ENCODE measurements around the gene KCNQ5.

Gene KCNQ5

DNA sequence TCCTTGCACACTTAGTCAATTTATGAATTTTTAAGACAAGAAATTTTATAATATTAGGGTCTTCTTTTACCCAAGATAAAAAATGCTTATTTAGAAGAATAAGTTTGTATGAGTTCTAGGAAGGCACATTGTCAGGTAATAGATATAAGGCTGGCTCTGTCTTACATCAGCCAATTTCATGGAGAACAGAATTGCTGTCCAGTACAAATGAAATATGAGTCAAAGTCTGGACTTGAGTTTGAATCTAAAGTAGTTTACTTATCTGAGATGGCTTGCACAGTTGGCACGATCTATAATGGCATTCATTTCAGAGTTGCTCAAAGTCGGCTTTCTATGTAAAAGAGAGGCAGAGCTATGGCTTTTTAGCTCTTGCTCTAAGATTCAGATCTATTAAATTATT is 228.2 kb downstream of the KCNQ5 start:
- H3K4me3 ChIP-seq = no peak overlapping the region
- H3K4me1 ChIP-seq = no peaks in the 10 kb centered on the region
- no peaks in the 10 kb centered on the region for H3K9me3 ChIP-seq
- no peak for DNase-seq (ENCODE audit: low spot score in 2 of 2)
- in situ Hi-C loops (cut with MboI; ENCODE audit: low sequenced_read_pairs) = no loop called here
- no peaks in the 10 kb centered on the region for H3K36me3 ChIP-seq (replicated peaks)
- H3K27me3 ChIP-seq (ENCODE audit: low read depth) = no peaks in the 10 kb centered on the region

DNA sequence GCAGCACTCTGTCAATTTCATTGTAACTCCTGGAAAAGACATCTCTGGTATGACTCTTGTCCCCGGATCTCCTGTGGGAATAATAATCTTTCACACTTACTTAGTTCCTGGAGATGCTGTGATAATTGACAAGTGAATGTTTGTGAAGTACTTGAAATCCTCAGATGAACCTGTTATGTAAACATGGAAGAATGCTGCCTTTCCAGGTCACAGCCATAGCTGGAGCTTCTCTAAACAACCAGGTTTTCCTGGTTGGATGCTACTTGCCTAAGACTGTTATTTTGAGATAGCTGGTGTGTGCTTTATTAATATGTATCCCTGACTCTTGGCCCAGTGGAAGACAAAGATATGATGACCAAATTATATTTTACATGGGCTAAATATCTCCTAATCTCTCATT is 228.6 kb downstream of the KCNQ5 start:
- no peak for DNase-seq (ENCODE audit: low spot score in 2 of 2)

DNA sequence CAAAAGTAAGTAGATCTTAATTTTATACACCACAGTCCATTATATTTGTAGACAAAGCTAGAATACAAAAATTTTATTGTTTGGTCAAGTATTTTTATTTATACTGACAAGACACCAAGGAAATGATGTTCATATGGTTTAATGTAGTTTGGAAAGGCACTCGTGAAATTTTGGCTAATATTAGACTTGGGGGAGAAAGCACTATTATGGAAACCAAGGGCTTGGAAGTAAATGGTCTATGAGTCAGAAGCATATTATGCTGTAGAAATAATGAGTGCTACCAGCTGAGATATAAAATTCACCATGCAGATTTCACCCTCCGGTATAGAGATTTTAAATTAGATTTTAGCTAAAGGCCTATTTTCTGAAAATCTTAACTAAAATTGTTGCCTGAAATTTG is 233.6 kb downstream of the KCNQ5 start:
- no peak for DNase-seq (ENCODE audit: low spot score in 2 of 2)
- H3K4me1 ChIP-seq = no peaks in the 10 kb centered on the region
- no peaks in the 10 kb centered on the region for H3K27me3 ChIP-seq (ENCODE audit: low read depth)
- H3K36me3 ChIP-seq (replicated peaks) = no peaks in the 10 kb centered on the region
- H3K9me3 ChIP-seq = no peaks in the 10 kb centered on the region
- in situ Hi-C loops (cut with MboI; ENCODE audit: low sequenced_read_pairs) = no loop called here
- H3K4me3 ChIP-seq = no peak overlapping the region

More for the DNA sequence above, 228.6 kb downstream of the KCNQ5 start:
- no peaks in the 10 kb centered on the region for H3K27me3 ChIP-seq (ENCODE audit: low read depth)
- no peaks in the 10 kb centered on the region for H3K9me3 ChIP-seq
- no peaks in the 10 kb centered on the region for H3K36me3 ChIP-seq (replicated peaks)
- no peak overlapping the region for H3K4me3 ChIP-seq
- in situ Hi-C loops (cut with MboI; ENCODE audit: low sequenced_read_pairs) = no loop called here
- no peaks in the 10 kb centered on the region for H3K4me1 ChIP-seq

DNA sequence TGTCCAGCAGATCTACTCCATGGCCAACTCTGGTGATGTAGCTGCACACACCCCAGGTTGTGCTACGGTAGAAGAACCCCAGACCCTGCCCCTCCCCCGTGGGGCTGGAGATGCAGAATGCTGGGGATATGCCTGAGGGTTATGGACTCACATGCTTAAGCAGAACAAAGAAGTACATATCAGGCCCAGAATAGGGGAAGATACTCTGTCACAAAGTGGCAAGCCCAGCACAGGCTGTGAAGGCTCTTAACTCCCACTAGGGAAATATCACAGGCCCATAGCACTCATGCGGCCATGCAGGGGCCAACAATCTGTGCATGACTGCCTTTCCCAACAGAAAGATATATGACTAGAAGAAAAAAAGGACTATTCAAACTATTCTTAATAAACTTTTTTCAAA is 234.9 kb downstream of the KCNQ5 start:
- Histone ChIP-seq H3K27me3 (ENCODE audit: low read depth) (no peaks in the 10 kb centered on the region), H3K4me1 (no peaks in the 10 kb centered on the region), H3K9me3 (no peaks in the 10 kb centered on the region), H3K4me3 (no peak overlapping the region), H3K36me3 (replicated peaks) (no peaks in the 10 kb centered on the region)
- DNase-seq (ENCODE audit: low spot score in 2 of 2) = no peak
- in situ Hi-C loops (cut with MboI; ENCODE audit: low sequenced_read_pairs) = no loop called here

DNA sequence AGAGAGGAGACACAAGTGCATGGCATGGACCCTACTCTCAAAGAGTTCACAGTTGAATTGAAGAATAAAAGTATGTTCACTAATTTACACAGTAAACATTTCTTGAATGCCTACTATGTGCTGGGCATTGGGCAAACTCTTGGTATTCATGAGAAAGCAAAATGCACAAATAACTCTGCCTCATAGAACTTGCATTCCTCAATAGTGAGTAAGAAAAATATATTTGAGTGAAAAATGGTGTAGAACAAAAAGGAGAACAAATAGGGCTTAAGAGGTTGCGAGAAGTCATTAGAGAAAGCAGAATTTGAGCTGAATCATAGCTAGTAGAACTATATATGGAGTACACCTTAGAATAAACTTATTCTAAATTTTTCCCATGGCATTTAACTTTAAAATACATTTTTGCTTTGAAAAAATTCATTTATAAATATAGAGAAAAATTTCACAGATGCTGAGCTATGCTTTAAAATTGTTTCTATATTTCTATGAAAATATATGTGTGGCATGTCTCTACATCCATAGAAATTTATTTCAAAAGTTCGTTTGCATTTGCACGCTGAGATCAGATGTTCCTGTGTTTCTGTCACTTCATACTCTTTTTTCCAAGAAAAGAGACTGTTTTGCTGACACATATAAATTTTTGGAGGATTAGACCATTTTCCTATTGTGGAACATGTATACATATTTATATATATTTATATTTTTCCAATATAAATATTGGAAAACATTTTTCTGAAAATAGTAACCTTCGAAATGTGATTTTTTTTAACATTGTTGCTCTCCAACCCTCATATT is 236.1 kb downstream of the KCNQ5 start:
- Histone ChIP-seq H3K4me1 (no peaks in the 10 kb centered on the region), H3K36me3 (replicated peaks) (no peaks in the 10 kb centered on the region), H3K9me3 (no peaks in the 10 kb centered on the region), H3K4me3 (no peak overlapping the region), H3K27me3 (ENCODE audit: low read depth) (no peaks in the 10 kb centered on the region)
- DNase-seq (ENCODE audit: low spot score in 2 of 2) = no peak
- in situ Hi-C loops (cut with MboI; ENCODE audit: low sequenced_read_pairs) = no loop called here

DNA sequence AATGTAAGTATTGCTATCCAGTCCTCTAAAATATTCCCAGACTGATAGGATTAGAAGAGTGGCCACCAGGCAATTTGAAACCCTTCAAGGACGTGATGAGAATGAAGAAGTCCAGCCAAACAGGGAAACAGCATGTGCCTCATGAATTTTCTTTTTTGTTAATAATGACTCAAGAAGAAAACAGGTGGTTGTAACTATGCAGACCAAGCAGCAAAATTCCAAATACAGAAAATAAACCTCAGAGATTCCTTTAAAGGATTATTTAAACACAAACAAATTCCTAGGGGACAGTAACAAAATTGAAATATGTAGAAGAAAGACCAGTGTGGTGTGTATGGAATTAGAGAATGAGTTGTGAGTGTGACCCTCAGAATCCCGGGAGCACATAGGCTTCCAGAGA is 239.2 kb downstream of the KCNQ5 start:
- Histone ChIP-seq H3K36me3 (replicated peaks) (no peaks in the 10 kb centered on the region), H3K9me3 (no peaks in the 10 kb centered on the region), H3K4me3 (no peak overlapping the region), H3K4me1 (no peaks in the 10 kb centered on the region), H3K27me3 (ENCODE audit: low read depth) (no peaks in the 10 kb centered on the region)
- no peak for DNase-seq (ENCODE audit: low spot score in 2 of 2)
- in situ Hi-C loops (cut with MboI; ENCODE audit: low sequenced_read_pairs) = no loop called here

DNA sequence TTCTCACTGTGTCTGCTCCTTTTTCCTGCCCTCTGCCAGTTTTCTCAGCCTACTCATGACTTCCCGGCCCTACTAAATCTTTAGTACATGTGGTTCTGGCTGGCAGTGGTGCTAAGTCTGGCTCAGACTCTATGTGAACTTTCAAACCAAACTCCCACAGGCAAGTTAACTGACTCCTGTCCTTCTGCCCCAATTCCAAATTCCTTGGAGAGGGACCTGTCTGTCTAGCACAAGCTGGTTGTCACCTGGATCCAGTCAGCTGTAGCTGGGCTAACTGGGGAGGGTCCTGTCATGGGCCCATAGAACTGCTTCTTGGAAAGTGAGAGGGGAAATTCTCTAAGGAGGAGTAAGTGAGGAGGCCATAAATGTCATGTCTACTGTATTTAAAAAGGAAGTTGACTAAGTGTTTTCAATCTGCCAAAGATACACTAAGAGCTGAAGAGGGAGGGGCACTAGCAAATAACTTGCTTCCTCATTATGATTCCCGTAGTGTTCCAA is 240.1 kb downstream of the KCNQ5 start:
- no peak for DNase-seq (ENCODE audit: low spot score in 2 of 2)
- no peak overlapping the region for H3K4me3 ChIP-seq
- no peaks in the 10 kb centered on the region for H3K4me1 ChIP-seq
- no peaks in the 10 kb centered on the region for H3K9me3 ChIP-seq
- in situ Hi-C loops (cut with MboI; ENCODE audit: low sequenced_read_pairs) = no loop called here
- no peaks in the 10 kb centered on the region for H3K36me3 ChIP-seq (replicated peaks)
- no peaks in the 10 kb centered on the region for H3K27me3 ChIP-seq (ENCODE audit: low read depth)

DNA sequence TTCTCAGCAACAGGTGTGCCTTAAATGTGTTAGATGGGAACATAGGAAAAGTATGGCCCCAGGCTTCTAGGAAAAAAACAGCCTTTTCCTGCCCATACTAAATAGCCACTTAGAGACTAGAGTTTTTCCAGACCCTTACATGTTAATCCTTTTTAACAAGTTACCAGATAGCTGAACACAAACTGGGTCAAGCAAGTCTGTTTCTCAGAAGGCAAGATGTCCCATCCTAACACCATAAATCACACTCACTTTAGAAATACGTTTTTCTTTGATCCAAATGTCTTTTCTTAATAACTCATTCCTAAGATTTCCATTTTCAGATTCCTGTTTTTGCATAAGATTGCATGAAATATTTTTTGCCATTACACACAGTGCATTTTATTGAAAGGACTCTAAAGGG is 241.3 kb downstream of the KCNQ5 start:
- in situ Hi-C loops (cut with MboI; ENCODE audit: low sequenced_read_pairs) = no loop called here
- no peak for DNase-seq (ENCODE audit: low spot score in 2 of 2)
- Histone ChIP-seq H3K27me3 (ENCODE audit: low read depth) (no peaks in the 10 kb centered on the region), H3K4me3 (no peak overlapping the region), H3K4me1 (no peaks in the 10 kb centered on the region), H3K9me3 (no peaks in the 10 kb centered on the region), H3K36me3 (replicated peaks) (no peaks in the 10 kb centered on the region)

DNA sequence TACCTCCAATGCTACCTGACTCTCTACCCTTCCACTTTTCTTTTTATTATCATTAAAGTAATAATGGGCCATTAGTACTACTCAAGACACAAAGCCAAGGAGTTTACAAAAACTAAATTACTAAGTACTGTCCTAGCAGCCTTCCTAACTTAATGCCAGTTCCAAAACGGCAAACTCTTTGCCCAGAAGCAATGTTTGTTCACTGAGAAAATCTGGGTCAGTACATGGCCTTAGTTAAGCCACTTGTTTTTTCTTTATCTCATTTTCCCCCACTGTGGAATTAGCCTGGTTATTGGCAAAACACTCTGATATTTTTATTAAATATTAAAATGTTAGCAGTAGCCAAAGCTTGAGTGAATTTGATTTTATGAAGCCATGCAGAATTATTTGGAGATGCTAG is 242.4 kb downstream of the KCNQ5 start:
- H3K36me3 ChIP-seq (replicated peaks) = no peaks in the 10 kb centered on the region
- no peaks in the 10 kb centered on the region for H3K9me3 ChIP-seq
- DNase-seq (ENCODE audit: low spot score in 2 of 2) = no peak
- in situ Hi-C loops (cut with MboI; ENCODE audit: low sequenced_read_pairs) = no loop called here
- H3K27me3 ChIP-seq (ENCODE audit: low read depth) = no peaks in the 10 kb centered on the region
- H3K4me3 ChIP-seq = no peak overlapping the region
- H3K4me1 ChIP-seq = no peaks in the 10 kb centered on the region

DNA sequence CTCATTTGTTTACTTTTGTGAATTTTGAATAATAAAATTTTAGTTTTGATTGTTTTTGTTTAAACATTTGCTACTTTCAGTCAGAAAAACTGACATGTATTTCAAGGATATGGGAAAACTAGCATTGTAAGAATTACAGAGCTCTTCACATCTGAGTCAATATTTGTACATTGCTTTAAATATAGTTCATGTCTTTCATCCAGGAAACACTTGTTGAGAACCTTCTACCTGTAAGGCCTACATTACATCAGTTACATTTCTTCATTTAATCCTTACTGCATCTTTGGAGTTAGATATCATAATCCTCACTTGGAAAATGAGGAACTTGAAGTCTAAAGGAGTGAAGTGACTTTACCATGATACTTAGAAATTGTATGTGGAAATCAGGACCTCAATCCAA is 242.9 kb downstream of the KCNQ5 start:
- Histone ChIP-seq H3K4me1 (no peaks in the 10 kb centered on the region), H3K36me3 (replicated peaks) (no peaks in the 10 kb centered on the region), H3K27me3 (ENCODE audit: low read depth) (no peaks in the 10 kb centered on the region), H3K4me3 (no peak overlapping the region), H3K9me3 (no peaks in the 10 kb centered on the region)
- DNase-seq (ENCODE audit: low spot score in 2 of 2) = no peak
- in situ Hi-C loops (cut with MboI; ENCODE audit: low sequenced_read_pairs) = no loop called here

DNA sequence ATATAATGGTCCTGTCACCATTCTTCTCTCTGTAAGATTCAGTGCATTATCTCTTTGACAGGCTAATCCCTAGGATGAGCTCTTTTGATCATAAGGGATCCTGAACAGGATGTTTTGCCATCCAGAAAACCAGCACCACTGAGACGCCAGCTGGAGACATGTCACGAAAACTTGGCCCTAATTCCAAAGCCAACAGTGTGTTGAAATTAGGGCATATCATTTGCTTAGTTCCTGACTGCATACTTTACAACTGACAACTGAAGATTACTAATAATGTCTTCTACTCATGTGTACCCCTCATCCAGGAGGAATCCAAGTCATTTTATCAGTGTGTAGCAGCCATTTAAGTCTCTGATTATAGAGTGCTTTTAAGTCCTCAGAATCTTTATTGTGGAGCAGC is 243.6 kb downstream of the KCNQ5 start:
- H3K9me3 ChIP-seq = no peaks in the 10 kb centered on the region
- in situ Hi-C loops (cut with MboI; ENCODE audit: low sequenced_read_pairs) = no loop called here

DNA sequence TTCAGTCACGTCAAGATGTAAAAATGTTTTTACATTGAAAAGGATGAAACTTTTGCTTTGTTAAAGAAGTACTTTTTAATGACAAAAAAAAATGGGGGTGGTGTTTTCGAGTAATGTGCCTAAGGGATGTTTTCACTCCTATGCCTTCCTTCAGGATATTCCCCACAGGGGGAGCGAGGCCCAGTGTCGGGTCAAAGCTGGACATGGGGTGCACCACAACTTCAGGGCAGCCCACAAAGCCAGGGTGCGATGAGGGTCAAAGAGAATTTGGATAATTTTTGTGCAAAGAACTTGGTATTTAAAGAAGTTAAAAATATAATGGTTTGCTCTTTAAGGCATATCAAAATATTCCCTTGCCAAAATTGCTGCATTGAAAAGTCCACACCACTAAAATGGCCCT is 247.8 kb downstream of the KCNQ5 start:
- no peak overlapping the region for H3K4me3 ChIP-seq
- no peaks in the 10 kb centered on the region for H3K9me3 ChIP-seq
- DNase-seq (ENCODE audit: low spot score in 2 of 2) = no peak
- no peaks in the 10 kb centered on the region for H3K27me3 ChIP-seq (ENCODE audit: low read depth)
- in situ Hi-C loops (cut with MboI; ENCODE audit: low sequenced_read_pairs) = no loop called here
- no peaks in the 10 kb centered on the region for H3K36me3 ChIP-seq (replicated peaks)
- no peaks in the 10 kb centered on the region for H3K4me1 ChIP-seq

More for the DNA sequence above, 243.6 kb downstream of the KCNQ5 start:
- Histone ChIP-seq H3K27me3 (ENCODE audit: low read depth) (no peaks in the 10 kb centered on the region), H3K36me3 (replicated peaks) (no peaks in the 10 kb centered on the region), H3K4me3 (no peak overlapping the region), H3K4me1 (no peaks in the 10 kb centered on the region)
- DNase-seq (ENCODE audit: low spot score in 2 of 2) = no peak

DNA sequence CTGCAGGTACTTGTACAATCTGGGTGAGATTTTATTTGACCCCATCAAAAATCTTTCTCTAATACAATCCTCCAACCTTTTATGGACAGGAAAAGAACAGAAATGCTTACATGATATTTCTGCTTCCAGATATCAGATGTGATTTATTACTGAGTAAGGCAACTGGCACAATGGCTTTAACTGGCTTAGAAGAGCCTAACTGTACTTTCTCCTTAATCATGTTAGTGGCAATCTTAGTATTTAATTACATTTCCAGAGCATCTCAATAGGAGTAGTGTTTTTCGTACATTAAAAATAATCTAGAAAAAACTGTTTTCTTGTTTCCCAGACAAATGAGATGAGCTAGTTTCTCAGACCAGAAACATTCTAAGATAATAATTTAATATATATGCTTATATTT is 251.6 kb downstream of the KCNQ5 start:
- Histone ChIP-seq H3K4me1 (no peaks in the 10 kb centered on the region), H3K27me3 (ENCODE audit: low read depth) (no peaks in the 10 kb centered on the region), H3K36me3 (replicated peaks) (no peaks in the 10 kb centered on the region), H3K9me3 (no peaks in the 10 kb centered on the region), H3K4me3 (no peak overlapping the region)
- in situ Hi-C loops (cut with MboI; ENCODE audit: low sequenced_read_pairs) = no loop called here
- DNase-seq (ENCODE audit: low spot score in 2 of 2) = no peak

DNA sequence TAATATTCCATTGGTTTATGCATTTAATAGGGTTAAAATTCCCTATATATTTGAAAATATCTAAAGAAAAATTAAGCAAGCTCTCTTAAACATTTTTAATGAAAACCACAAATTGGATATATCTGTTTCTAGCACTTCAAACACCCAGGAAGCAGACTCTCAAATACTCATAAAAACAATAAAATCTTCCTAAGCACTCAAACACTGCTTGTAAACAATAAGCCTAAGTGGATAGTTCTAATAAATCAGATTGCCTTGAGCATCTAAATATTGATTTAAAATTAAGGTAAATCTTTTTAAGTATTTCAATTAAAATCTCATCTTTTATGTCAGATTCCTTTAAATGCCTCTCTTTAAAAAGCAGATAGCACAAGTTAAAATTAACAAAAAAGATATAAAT is 254.4 kb downstream of the KCNQ5 start:
- in situ Hi-C loops (cut with MboI; ENCODE audit: low sequenced_read_pairs) = no loop called here
- H3K9me3 ChIP-seq = no peaks in the 10 kb centered on the region
- H3K27me3 ChIP-seq (ENCODE audit: low read depth) = no peaks in the 10 kb centered on the region
- no peaks in the 10 kb centered on the region for H3K4me1 ChIP-seq
- H3K36me3 ChIP-seq (replicated peaks) = no peaks in the 10 kb centered on the region
- H3K4me3 ChIP-seq = no peak overlapping the region
- no peak for DNase-seq (ENCODE audit: low spot score in 2 of 2)

DNA sequence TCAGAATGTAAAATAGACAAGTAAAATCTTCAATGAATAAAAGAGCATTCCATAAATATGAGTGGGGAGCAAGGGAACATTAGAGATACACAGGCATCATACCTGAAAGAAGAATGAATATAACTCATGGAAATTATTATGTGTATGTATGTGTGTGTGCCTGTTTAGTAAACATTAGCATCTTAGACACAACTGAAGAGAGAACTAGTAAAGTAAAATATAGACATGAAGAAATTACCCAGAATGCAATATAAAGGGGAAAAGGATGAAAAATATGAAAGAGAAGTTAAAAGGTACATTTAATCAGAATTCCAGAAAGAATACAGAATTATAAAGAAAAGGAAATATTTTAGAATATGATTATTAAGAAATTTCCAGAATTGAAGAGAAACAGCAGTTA is 264.3 kb downstream of the KCNQ5 start:
- in situ Hi-C loops (cut with MboI; ENCODE audit: low sequenced_read_pairs) = no loop called here
- no peak for DNase-seq (ENCODE audit: low spot score in 2 of 2)
- no peaks in the 10 kb centered on the region for H3K4me1 ChIP-seq
- no peaks in the 10 kb centered on the region for H3K9me3 ChIP-seq
- H3K36me3 ChIP-seq (replicated peaks) = no peaks in the 10 kb centered on the region
- no peak overlapping the region for H3K4me3 ChIP-seq
- no peaks in the 10 kb centered on the region for H3K27me3 ChIP-seq (ENCODE audit: low read depth)
